TTC549 (cell line): Measurements from ENCODE around the gene SLC22A8.
"Not testable (repeated sequence)": the region's sequence is repeated elsewhere in the genome, so short reads cannot be mapped to it uniquely, and the experiment has no call there.

Source experiments
- FAIRE-seq: peaks from 2 replicates; lab custom pipeline; 2012; peaks lifted over from hg19 to GRCh38; lab: Jason Lieb, UNC

Gene SLC22A8

DNA sequence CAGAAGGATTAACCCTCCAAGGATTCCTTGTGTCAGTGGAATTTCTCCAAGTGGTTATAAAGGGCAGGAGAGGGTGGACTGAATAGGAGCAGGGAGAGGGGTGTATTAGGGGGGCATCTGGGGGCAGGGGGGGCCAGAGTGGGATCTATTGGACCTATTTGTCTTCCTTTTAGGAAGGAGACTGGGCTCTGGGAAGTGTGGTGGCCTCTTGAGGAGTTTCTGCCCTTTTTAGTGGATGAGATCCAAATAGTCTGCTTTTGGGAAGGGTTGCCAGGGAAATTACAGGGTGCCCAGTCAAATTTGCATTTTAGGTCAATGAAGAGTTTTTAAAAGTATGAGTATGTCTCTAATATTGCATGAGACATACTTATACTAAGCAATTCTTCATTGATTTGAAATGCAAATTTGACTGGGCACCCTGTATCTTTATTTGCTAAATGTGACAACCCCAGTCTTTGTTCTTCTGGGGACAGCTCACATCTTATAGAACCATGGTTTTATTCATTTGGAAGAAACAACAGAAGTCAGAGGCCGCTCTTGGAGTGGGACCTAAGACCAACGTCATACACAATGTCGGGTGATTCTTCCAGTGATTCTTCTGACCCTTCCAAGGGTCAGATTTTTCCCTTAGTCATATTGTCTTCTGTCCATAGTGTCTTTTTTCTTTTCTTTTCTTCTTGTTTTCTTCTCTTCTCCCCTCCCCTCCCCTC, 30.4 kb downstream of the SLC22A8 start:
- FAIRE-seq: no peak

DNA sequence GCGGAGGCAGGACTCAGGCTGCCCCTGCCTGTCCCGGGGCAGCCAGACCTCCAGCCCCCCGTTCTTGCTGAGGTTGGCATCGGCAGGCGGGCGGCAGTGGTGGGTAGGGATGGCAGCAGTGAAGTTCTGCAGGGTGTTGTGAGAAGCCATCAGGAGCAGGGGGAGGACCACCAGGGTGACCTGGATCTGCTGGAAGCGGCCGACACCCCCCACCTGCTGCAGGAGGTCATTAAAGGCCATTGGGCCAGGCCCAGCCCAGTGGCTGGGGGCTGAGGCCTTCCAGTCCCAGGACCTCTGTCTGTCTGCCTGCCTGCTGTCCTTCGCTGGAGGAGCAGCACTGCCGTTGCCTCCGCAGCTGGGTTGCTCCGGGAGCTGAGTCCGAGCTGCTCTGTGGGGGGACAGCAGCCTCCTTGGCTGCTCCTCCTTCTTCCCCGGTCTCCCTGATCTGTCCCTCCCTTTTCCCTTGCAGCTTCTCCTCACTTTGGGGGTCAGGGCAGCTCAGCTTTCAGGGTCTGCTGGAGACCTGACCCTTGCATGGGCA, 31.1 kb downstream of the SLC22A8 start, which contains the start of gene SLC22A6:
Gene SLC22A6 (minus strand): TSS at position 517 of the 541 bp plus-strand sequence. CDS start 277 bp downstream, at position 240.
- FAIRE-seq: no peak

DNA sequence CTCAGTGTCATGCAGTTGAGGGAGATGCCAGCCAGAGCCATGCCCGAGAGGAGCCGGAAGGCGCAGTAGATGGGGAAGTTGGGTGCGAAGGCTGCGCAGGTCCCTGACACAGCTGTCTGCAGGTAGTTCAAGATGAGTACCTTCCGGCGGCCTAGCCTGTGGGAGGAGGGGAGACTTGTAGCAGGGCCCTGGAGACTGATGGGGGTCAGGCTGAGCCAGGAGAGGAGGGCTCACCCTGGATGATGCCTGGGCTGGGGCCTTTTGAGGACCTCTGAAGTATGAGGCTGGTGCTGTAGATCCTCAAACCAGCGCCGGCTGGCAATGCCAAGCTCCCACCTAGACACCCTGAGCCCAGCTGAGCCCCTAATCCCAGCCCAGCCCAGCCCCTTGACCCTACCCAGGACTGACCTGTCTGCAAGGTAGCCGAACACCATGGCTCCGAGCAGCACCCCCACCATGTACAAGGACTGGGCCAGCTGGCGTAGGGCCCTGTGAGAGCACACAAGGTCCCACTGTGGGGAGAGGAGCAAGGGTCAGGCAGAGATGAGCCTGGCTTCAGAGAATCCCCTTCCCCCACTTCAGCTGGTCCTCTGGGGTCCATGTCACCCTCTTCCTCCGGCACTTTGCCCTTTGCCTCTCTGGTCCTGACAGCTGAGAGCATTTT, 32.0 kb downstream of the SLC22A8 start:
- FAIRE-seq: no peak

DNA sequence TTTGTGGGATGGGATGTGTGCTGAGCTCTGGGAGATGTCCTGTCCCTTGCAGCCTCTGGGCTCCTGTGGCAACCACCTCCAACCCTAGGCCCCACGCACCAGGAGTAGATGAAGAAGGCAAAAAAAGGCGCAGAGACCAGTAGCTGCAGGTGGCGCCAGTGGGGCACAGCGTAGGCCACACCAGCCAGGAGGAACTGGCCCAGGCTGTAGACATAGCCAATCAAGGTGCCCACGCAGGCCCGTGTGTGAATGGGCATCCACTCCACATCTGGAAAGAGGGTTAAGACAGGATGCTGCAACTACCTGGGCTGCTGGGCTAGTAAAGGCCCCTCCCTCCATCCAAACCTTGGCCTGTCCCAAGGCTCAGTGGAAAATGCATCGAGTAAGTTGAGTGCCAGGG, 33.9 kb downstream of the SLC22A8 start:
- FAIRE-seq: no peak

DNA sequence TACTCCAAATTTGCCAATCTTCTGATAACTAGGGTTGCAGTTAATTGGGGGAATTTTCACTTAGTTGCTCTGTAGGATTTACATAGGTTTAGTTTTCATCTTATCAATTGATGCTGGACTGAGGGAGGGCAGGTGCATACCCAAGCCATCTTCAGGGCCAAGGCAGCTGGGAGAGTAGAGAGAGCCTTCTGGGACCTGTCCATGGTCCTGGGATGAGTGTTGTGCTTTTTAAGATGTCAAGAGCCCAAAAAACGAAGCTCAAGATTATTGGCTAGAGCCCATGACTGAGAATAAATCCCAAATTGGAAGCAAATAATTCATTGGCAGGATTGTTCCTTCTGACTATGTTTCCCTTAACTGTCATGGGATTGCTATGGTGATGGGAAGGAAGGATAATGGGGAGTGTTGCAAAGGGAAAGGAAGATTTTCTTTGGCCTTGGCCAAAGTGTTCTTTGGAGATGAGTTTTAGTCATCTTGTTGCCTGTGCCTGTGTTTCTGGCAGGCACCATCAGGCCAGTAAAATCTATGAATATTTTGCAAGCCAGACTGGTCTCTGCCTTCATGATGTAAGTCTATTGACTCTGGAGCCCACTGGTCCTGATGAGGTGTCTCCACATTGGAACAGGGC, 35.4 kb downstream of the SLC22A8 start:
- FAIRE-seq: no peak

DNA sequence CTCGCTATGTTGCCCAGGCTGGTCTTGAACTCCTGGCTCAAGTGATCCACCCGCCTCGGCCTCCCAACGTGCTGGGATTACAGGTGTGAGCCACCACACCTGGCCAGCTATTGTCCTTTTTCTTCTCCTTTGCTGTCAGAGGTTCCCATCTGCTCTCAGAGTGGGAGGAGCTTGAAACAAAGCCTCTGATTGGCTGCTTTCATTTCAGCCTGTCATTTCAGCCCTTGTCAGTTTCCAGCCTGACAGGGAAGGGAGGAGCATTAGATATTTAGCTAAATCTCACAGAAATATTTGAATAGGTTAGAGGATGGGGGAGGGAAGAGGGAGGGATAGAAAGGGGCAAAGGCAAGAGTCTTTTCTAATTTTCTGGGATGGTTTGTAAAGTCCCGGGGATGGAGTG, 39.5 kb downstream of the SLC22A8 start:
- no peak for FAIRE-seq

DNA sequence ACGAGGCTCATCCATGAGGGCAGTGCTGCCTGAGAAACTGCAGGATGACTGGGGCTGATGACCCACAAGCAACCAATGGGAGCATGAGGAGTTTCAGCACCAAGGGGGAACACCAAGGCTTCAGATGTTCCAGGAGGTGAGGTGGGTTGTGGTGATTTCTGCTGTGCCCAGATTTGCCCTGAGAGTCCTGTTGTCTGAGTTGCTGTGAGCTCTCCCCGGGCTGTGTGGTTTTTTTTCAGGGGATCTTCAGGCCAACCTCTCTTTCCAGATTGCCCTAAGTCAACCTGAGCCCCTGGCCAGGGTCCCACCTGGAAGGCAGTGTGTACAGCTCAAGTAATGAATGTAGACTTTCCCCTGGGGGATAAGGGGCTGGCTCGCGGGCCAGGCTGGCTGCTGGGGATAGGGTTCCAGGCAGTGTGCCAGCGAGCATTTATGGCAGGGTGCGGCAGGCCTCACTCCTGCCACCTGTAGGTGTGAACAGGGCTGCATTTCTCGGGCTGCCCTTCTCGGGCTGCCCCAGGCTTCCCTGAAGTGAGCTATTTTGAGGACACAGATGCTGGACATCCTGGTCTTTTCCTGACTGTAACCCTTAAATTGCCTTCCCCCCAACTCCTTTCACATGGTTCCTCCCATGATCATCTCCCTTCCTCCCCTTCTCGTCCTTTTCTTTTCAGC, 40.7 kb downstream of the SLC22A8 start:
- FAIRE-seq: no peak

DNA sequence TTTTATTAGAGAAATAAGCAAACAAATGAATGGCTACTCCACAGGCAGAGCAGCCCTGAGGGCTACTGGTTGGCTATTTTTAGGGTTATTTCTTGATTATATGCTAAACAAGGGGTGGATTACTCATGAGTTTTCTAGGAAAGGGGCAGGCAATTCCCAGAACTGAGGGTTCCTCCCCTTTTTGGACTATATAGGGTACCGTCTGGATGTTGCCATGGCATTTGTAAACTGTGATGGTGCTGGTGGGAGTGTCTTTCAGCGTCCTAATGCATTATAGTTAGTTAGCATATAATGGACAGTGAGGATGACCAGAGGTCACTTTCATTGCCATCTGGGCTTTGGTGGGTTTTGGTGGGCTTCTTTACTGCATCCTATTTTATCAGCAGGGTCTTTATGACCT, 50.1 kb downstream of the SLC22A8 start:
- no peak for FAIRE-seq

DNA sequence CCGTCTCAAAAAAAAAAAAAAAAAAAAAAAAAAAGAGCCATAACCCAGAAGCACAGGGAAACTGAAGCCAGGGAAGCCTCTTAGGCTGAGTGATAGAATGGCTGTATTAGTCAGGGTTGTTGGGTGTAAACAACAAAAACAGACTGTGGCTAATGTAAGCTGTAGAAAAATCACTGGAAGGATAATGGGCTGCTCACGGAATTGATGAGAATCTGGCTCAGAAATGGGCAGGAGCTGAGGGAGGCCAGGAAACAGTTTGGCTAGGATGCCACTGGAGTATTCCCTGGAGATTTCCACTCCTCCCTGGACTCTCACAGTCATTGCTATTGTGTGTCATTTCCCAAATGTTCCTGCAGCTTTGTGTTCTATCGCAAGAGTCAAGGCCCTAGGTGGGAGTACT, 53.2 kb downstream of the SLC22A8 start:
- no peak for FAIRE-seq

DNA sequence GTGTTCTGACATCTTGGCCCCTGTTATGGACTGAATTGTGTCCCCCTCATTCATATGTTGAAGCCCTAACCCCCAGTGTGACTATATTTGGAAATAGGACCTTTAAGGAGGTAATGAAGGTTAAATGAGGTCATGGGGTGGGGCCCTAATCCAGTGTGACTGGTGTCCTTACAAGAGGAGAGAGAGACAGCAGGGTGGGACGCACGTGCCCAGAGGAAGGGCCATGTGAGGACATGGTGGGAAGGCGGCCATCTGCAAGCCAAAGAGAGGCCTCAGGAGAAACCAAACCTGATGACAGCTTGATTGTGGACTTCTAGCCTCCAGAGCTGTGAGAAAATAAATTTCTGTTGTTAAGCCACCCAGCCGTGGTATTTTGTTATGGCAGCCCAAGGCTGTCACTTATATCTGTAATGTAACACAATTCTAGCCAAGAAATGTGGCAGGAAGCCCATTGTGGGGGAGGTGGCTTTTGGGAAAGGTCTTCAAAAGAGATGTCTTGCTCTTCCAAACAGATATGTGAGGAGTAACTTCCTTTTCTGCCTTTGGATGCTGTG, 54.5 kb downstream of the SLC22A8 start:
- FAIRE-seq: no peak

DNA sequence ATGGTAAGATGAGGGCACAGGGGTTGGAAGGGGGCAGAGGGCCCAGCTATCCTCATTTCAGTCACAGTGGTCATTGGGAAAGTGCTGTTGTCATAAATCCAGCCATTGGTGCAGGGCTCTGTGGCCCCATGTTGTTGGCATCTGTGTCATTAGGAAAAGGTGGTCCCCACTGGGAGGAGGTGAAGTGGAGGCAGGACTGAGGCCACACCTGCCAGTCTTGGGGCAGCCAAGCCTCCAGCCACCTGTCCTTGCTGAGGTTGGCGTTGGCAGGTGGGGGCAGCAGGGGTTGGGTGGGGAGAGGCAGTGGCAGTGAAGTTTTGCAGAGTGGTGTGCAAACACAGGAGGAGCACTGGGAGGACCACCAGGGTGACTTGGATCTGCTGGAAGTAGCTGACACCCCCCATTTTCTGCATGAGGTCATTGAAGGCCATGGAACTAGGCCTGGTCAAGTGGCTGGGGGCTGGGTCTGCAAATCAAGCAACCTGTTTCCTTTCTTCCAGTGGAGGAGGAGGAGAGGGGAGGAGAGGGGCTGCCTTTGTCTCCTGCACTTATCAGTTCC, 56.1 kb downstream of the SLC22A8 start:
- no peak for FAIRE-seq

DNA sequence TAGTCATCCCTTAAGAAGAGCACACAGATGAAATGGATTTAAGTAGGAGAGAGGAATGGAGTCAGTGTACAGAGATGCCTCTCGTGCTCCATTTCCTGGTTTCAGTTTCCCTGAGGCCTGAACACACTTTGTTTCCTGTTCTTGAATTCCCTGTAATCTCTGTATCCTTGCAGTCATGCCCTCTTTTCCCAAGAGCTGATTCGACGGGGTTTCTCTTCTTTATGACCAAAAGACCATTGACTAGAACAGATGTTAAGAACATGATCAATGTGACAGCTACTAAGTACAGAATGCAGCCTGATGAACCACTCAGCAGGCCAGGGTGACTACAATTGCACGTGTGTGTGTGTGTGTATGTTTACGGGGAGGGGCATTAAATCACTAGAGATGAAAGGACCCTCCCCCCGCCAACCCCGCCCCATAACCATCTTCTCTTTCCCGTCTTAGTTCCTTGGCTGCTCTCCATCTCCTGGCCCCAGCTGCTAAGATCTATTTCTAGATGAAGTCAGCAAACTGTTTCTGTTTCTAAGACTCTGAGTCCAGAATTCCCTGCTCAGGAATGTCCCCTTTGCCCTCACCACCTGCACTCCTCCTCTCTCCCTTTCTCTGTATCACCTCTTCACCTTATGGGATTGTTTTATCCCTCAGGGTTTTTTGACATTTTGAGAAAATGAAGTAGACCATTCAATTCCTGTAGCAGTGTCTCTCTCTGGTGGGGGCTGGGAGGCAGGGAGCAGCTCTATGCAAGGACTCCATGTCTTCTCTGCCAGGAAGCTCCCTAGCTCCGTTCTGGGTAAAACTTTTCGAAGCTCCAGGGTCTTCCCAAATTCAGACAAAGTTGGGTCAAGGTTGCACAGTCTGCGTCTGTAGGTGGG, 56.9 kb downstream of the SLC22A8 start:
- FAIRE-seq: no peak

DNA sequence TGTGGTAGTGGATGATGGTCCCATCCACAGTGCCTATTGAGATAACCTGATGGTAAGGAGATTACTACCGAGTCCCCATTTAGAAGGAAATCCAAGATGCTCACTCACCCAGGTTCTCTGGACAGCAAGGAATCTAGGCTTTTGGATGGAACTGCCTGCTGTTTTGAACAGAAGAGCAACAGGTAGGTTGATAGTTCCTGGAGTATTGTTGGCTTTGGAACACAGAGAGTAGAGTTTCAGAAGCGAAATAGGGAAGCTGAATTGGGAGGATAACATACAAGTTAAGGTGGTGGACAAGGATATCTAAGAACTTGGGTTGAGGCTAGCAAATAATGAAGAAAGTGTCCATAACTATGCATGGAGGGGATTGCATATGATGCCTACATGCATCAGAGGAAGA, 58.5 kb downstream of the SLC22A8 start:
- FAIRE-seq: no peak

DNA sequence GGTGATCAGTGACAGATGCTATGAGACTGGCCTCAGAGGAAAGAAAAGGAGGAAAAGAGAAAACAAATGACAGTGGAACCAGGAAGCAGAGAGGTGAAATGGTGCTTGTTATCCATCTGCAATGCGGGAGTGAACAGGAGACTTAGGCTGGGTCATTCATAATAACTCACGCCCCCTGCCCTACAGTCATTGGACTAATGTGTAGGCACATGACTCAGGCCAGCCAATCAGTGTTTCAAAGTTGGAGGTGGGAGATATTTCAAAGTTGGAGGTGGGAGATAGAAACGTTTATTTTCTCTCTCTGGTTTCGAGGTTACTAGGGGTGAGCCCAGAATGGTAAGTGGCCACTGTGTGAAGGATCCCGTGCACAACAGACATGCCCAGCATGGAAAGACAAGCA, 61.2 kb downstream of the SLC22A8 start:
- FAIRE-seq: no peak

DNA sequence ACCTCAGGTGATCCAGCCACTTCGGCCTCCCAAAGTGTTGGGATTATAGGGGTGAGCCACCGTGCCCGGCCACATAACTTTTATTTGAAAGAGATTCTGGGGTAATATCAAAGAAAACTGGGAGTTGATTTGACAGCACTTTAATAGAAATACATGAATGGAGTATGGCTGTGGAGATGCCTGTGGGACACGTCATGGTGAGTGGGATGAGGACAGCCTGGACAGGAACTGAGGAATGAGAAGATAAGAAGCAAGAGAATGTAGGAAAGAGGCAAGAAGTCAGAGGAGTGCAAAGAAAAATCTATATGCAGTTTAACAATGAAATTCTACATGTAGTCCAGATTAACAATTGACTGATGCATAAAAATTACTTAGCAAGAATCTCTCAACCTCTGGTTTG, 61.8 kb downstream of the SLC22A8 start:
- FAIRE-seq: no peak

DNA sequence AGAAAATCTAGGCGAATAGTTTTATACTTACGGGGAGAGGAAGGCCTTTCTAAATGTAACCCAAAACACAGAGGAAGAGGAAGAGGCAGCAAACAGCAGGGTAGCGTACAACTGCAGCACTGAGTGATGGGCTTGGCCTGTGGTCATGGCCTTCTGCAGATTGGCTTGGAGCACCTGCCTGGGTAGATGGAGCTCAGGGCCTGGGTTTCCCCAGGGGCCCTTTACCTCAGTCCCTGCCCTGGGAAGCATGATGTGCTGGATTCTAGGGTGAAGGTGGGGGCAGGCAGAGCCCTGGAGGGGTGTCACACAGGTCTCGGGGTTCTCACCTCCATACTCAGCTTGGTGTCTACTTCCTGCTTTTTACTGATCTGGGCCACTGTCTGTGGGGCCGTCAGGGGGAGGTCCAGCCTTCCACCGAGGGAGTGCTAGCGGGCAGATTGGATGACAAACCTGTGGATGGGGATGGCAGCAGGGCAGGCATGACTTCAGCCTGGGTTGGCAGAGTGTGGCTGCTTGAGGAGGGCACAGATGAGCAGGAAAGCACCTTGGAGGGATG, 66.8 kb downstream of the SLC22A8 start:
- FAIRE-seq: no peak

DNA sequence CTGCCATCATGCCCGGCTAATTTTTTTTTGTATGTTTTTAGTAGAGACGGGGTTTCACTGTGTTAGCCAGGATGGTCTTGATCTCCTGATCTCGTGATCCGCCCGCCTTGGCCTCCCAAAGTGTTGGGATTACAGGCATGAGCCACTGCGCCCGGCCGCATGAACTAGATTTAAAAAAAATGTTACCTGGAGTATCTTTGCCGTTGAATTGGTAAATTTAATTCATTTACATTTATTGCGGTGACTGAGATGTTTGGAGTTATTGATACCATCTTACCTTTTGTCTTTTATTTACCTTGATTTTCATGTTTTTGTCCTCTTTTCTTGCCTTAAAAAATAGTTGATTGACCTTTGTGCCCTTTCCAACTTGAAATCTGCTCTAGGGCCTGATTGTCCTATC, 70.1 kb downstream of the SLC22A8 start:
- FAIRE-seq: not testable (repeated sequence)
